ENCODE results near the gene SMOC2.
"Not testable (repeated sequence)": the region's sequence is repeated elsewhere in the genome, so short reads cannot be mapped to it uniquely, and the experiment has no call there.

The SMOC2 gene

GRCh38 chr6:168670401-168670985, 229.5 kb downstream of the SMOC2 start:
- DNase-seq, result no peak

GRCh38 chr6:168671028-168671862, 230.3 kb downstream of the SMOC2 start:
- no peak for DNase-seq

GRCh38 chr6:168671863-168672546, 231.0 kb downstream of the SMOC2 start:
- no peak for DNase-seq

- no peak for DNase-seq
These were observed 233.6 kb downstream of the SMOC2 start for GRCh38 chr6:168674595-168674994.

- DNase-seq, result no peak
These were observed 234.4 kb downstream of the SMOC2 start for GRCh38 chr6:168675375-168675774.

- DNase-seq, result no peak
These were observed 235.1 kb downstream of the SMOC2 start for GRCh38 chr6:168675933-168676551.

- no peak for DNase-seq
These were observed 235.8 kb downstream of the SMOC2 start for GRCh38 chr6:168676552-168677322.

GRCh38 chr6:168677323-168677781, 236.4 kb downstream of the SMOC2 start:
- not testable (repeated sequence) for DNase-seq

GRCh38 chr6:168678077-168678476, 237.1 kb downstream of the SMOC2 start:
- DNase-seq, result no peak

GRCh38 chr6:168678588-168678987, 237.6 kb downstream of the SMOC2 start:
- no peak for DNase-seq

GRCh38 chr6:168681748-168682147, 240.8 kb downstream of the SMOC2 start:
- no peak for DNase-seq

GRCh38 chr6:168683621-168684020, 242.6 kb downstream of the SMOC2 start:
- no peak for DNase-seq

- no peak for DNase-seq
These were observed 243.5 kb downstream of the SMOC2 start for GRCh38 chr6:168684471-168684870.

- DNase-seq, result no peak
These were observed 243.9 kb downstream of the SMOC2 start for GRCh38 chr6:168684906-168685305.

GRCh38 chr6:168686029-168686738, 245.2 kb downstream of the SMOC2 start:
- DNase-seq, result no peak

- DNase-seq, result no peak
These were observed 246.1 kb downstream of the SMOC2 start for GRCh38 chr6:168686831-168687730.

GRCh38 chr6:168690271-168690670, 249.3 kb downstream of the SMOC2 start:
- DNase-seq, result no peak

- no peak for DNase-seq
These were observed 250.8 kb downstream of the SMOC2 start for GRCh38 chr6:168691774-168692173.

GRCh38 chr6:168692193-168692914, 251.4 kb downstream of the SMOC2 start:
- no peak for DNase-seq

GRCh38 chr6:168692915-168693257, 251.9 kb downstream of the SMOC2 start:
- not testable (repeated sequence) for DNase-seq

Data from DMS79 treated with DMSO at 0.1 percent for 48 hours (cell line).